ENCODE results near the gene ZNF41.

- TF ChIP-seq, protein P1, sequence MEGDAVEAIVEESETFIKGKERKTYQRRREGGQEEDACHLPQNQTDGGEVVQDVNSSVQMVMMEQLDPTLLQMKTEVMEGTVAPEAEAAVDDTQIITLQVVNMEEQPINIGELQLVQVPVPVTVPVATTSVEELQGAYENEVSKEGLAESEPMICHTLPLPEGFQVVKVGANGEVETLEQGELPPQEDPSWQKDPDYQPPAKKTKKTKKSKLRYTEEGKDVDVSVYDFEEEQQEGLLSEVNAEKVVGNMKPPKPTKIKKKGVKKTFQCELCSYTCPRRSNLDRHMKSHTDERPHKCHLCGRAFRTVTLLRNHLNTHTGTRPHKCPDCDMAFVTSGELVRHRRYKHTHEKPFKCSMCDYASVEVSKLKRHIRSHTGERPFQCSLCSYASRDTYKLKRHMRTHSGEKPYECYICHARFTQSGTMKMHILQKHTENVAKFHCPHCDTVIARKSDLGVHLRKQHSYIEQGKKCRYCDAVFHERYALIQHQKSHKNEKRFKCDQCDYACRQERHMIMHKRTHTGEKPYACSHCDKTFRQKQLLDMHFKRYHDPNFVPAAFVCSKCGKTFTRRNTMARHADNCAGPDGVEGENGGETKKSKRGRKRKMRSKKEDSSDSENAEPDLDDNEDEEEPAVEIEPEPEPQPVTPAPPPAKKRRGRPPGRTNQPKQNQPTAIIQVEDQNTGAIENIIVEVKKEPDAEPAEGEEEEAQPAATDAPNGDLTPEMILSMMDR (IDR thresholded peaks at IDR 0.05) = no peak
- TF ChIP-seq POLR2A (IDR thresholded peaks at IDR 0.05) = no peak
These were observed 24.3 kb upstream of the ZNF41 start for GRCh38 chrX:47507153-47507867.
